Uterus (tissue), 2 donors: ENCODE measurements around the gene SNX10.

ENCODE experiments used
- CTCF ChIP-seq, 4 experiments: fragments of 200-600 bp in 2 of 4; fragments of 450-650 bp in 2 of 4; sonication (generic) in 2 of 4; IDR thresholded peaks; one replicate each; pipeline ENCODE4 v1.5.1; 2016 to 2019; ENCODE audit warnings: antibody characterized with exemption in 4 of 4, mild to moderate bottlenecking in 2 of 4, moderate library complexity in 1 of 4
- POLR2A ChIP-seq, 2 donors: fragments of 450-650 bp; IDR thresholded peaks; one replicate each; pipeline ENCODE4 v1.6.1; 2016; ENCODE audit warnings: antibody characterized with exemption in 2 of 2, mild to moderate bottlenecking in 1 of 2, moderate library complexity in 1 of 2

- TF ChIP-seq POLR2A (IDR thresholded peaks at IDR 0.05) (no peak), CTCF (IDR thresholded peaks at IDR 0.05) (no peak)
These were observed 10.9 kb upstream of the SNX10 start for GRCh38 chr7:26280723-26281122.
